DMS 273 (cell line): Measurements from ENCODE around the gene CAPN13.
A peak's percentile ranks its signal among the peaks of the same experiment; 100 is the strongest.

Source experiments
- DNase-seq: peaks from one replicate; lab custom pipeline; 2025; ENCODE audit not compliant: unreplicated experiment; lab: John Stamatoyannopoulos, UW

Gene CAPN13

DNA sequence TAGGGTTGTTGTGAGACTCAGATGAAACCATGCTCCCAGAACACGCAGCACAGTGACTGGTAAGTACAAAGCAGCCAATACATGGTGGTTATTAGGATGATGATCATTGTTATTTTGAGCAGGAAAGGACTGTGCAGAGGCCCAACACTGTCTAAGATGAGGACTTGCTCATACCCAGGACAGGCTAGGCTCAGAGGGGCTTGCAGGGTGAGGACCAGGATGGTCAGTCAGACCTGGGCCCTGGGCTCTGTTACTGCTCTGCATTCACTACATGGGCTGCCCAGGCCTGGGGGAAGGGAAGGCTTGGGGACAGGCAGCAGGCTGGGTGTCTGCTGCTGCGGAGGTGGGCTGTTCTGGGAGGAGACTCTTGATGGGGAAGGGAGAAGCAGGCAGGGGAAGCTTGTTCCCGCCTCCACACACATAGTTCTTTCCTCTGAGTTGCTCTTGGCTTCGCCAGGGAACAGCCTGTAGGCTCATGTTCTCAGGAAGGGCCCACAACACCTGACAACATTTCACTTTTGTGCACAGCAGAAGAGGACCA is 17.5 kb downstream of the CAPN13 start:
- DNase-seq: no peak

- no peak for DNase-seq
Observed at GRCh38 chr2:30786923-30787685, 20.1 kb downstream of the CAPN13 start.

DNA sequence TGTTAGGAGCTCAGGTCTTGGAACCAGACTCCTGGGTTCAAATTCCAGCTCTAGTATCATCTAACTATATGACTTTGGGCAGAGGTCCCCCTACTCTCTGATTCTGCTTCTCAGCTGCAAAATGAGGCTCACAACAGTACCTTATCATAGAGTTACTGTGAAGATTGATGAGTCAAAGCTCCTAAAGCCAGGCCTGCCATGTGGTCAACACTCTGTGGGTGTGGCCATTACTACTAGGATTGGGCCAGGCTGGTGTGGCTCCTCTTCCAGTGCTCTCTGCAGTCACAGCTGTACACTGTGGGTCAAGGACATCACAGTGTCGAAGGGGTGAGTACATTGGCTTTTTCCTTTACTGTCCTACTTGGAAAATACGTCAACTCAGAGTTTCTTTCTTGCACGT is 22.6 kb downstream of the CAPN13 start:
- no peak for DNase-seq

- DNase-seq: no peak
Observed at GRCh38 chr2:30781961-30782533, 25.2 kb downstream of the CAPN13 start.

- DNase-seq: no peak
Observed at GRCh38 chr2:30781451-30781850, 25.8 kb downstream of the CAPN13 start.

- DNase-seq: no peak
Observed at GRCh38 chr2:30780776-30781330, 26.4 kb downstream of the CAPN13 start.

DNA sequence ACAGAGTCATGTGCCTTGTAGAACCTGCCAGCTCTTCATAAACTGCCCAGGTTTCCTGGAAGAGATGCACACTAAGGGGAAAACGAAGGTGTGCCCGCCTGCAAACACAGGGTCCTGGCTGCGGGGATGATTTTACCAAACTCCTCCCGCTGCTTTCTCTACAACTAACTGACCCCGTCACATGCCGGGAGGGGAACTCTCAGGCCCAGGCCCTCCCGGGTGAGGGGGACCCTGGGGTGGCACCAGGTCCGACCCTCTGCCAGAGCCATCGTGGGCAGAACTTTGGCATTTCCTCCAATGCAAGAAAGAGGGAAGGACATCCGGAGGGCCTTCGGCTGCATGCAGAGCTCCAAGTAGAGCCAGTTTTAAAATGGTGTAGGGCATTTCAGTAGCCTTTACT is 28.6 kb downstream of the CAPN13 start:
- DNase-seq: no peak

DNA sequence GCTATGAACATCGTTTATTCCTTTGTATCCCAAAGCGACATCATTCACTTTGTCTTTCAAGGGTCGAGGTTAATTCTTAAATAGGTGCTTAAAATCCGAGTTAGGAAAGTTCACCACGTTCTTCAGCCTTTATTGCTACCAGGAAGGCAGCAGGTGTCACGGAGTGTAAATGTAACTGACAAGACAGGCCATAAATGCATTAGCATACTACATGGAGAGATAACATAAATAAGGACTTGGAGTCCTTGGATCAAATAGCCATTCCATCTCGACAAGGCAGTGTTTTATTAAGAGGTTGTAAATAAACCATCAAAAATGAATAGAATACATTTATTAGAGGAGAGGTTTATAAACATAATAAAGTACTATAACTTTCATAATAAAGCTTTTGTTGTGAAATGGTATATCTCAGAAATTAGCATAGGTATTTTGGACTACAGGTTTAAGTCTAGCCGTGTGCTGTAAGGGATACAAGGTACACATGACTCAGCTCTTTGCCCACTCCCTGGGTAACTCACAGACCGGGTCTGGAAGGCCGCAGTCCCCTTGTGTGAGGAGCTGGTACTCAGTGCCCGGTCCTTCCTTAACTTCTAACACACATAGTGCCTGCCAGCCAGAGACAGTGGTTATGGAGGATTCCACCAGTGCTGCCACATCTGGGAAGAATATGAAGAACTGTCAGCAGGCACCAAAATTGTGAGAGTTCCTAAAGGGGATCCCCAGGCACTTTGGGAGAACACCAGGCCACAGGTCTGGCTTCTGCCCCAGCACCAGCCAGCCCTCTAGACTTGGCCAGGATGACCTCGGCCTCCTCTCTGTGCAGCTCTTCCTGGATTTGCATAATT is 29.4 kb downstream of the CAPN13 start:
- no peak for DNase-seq

DNA sequence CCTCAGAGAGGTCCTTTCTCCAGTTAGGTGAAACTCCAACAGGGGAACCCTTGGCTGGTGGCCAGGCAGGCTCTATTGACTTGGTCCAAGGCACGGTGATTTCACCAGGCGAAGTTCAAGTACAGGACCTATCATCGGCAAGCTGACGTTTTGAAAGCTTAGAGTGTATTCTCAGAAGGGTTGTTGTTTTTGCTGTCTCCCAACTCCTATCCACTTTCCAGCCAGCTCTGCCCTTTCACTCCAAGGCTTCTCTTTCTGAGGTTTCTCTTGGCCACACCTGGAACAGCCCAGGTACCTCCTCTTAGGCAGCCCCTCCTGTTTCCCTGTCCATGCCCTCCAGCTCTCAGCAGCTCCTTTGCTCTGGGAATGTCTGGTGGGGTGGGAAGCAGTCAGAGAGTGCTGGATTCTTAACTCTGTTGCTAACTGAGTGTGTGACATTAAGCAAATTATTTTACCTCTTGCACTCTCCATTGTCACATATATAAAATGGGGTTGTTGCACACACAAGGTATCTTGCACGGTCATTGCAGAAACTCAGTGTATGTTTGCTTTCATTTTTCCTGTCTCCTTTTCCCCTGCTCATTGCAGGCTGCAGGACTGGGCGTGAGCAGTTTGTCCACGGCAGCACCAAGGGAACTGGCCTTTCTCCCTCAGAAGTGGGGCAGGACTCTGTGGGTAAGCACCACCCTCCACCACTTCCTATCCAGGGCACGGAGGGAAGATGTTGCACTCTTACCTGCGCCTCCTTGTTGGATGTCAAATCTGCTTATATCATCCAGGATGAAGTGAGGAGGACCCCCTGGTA is 30.2 kb downstream of the CAPN13 start:
- DNase-seq: no peak

GRCh38 chr2:30775833-30776232 is 31.4 kb downstream of the CAPN13 start:
- no peak for DNase-seq

GRCh38 chr2:30772021-30772705 is 35.1 kb downstream of the CAPN13 start:
- no peak for DNase-seq

DNA sequence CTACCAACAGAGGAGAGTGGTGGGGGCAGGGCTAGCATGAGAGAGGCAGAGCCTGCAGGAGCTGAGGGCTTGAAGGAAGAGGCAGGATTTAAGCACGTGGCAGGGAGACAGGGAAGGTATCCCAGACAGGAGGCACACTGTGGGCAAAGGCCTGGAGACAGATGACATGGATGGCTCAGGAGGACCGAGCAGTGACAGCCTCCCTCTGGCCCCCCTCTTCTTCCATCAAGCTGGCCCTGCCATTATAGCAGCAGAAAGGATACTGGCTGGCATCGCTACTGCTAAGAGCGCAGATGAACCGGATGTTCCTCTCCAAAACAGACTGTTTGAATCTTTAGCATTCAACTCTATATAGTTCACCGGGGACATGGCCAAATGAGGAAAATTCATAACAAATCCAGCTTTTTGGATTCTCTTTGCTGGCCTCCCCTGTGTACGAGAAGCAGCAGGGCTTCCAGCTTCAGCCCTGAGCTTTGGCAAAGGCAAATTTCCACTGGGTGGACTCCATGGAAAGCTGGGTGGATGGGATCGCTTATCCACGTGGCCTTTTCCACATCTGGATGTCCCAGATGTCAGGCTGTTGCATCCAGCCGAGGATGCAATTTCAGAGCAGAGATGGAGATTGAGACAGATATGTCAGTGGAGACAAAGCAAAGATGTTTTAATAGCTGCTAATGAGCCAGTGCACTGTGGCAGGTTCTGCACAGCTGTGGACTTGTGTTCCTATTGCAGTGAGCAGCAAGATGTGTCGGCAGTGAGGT is 36.2 kb downstream of the CAPN13 start:
- no peak for DNase-seq

GRCh38 chr2:30769891-30770462 is 37.3 kb downstream of the CAPN13 start:
- DNase-seq: peak; percentile 11

GRCh38 chr2:30769481-30769780 is 37.8 kb downstream of the CAPN13 start:
- peak; percentile 67 for DNase-seq

- no peak for DNase-seq
Observed at GRCh38 chr2:30768708-30769480, 38.4 kb downstream of the CAPN13 start.

DNA sequence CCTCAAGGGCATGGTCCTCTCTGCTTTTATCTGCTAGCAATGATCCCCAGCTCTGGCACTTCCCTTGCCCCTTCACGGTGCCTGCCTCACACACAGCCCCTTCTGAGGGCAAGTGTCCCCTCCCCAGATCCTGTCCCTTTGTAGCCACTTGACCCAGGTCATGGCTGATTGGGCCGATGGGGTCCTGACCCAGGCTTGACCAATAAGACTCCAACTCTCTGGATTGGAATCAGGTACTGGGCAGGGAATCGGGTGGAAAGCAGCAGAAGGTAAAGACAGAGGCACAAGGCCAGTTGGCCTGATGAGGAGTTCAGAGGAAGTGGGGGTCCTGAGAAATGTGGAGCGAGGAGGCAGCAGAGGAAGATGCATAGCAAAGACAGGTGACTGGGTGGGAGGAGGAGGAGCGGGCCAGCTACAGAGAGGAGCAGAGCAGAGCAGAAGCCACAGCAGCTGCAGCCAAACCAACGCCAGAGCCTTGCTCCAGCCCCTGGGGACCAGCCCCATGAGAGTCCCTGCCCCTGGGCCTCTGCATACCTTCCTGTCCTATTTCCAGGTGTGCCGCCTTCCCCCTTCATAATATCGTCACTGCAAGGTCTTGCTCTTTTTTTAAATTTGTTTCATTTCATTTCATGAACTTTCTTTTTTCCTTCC is 39.1 kb downstream of the CAPN13 start:
- DNase-seq: no peak

GRCh38 chr2:30766666-30767065 is 40.6 kb downstream of the CAPN13 start:
- peak; percentile 15 for DNase-seq
